Osteocyte (in vitro differentiated cells): ENCODE data around the gene ERCC6L2. TPM values are rescaled to one million over a fixed set of nuclear protein-coding genes. Genes with fewer than 3 reads are reported as not detected.

ENCODE experiments used
- DNase-seq: peaks from one replicate; pipeline ENCODE4 v3.0.0; 2021; ENCODE audit warnings: mixed read lengths; ENCODE audit not compliant: unreplicated experiment; ENCODE audit errors: extremely low spot score
- H3K27ac Mint-ChIP-seq: one replicate; pipeline ENCODE4 v1.8.0; 2021; ENCODE audit warnings: mild to moderate bottlenecking, mixed read lengths; ENCODE audit not compliant: unreplicated experiment
- H3K27me3 Mint-ChIP-seq: one replicate; pipeline ENCODE4 v1.8.0; 2021; ENCODE audit warnings: mixed read lengths; ENCODE audit not compliant: unreplicated experiment
- H3K36me3 Mint-ChIP-seq: one replicate; pipeline ENCODE4 v1.8.0; 2021; ENCODE audit warnings: mixed read lengths; ENCODE audit not compliant: unreplicated experiment
- H3K4me1 Mint-ChIP-seq: one replicate; pipeline ENCODE4 v1.8.0; 2021; ENCODE audit warnings: mixed read lengths; ENCODE audit not compliant: unreplicated experiment
- H3K4me3 Mint-ChIP-seq: one replicate; pipeline ENCODE4 v1.8.0; 2021; ENCODE audit warnings: mild to moderate bottlenecking, moderate library complexity, mixed read lengths; ENCODE audit not compliant: unreplicated experiment
- H3K9me3 Mint-ChIP-seq: one replicate; pipeline ENCODE4 v1.8.0; 2021; ENCODE audit warnings: mixed read lengths; ENCODE audit not compliant: unreplicated experiment
- CTCF ChIP-seq: fragments of 200-600 bp; sonication (generic); IDR thresholded peaks from 2 replicates; pipeline ENCODE4 v1.5.0; 2021; ENCODE audit warnings: antibody characterized with exemption, mild to moderate bottlenecking, moderate library complexity
- total RNA-seq: library from RNA; stranded (reverse); gene quantifications from 2 replicates; pipeline ENCODE4 v1.2.1, GENCODE V29; 2021

Gene ERCC6L2
- total RNA-seq, 1 donor from 2014 or later, result 50.5 TPM

GRCh38 chr9:95912773-95913172 is 37.3 kb downstream of the ERCC6L2 start:
- Mint-ChIP-seq H3K9me3 (no peaks in the 10 kb centered on the region), H3K27me3 (no peaks in the 10 kb centered on the region), H3K36me3 (peaks cover 43% of the 10 kb centered on the region), H3K27ac (no peak overlapping the region), H3K4me3 (no peak overlapping the region), H3K4me1 (no peaks in the 10 kb centered on the region)
- TF ChIP-seq CTCF, result no peak
- no peak for DNase-seq

- Mint-ChIP-seq H3K4me1 (no peaks in the 10 kb centered on the region), H3K9me3 (no peaks in the 10 kb centered on the region), H3K27ac (no peak overlapping the region), H3K27me3 (no peaks in the 10 kb centered on the region), H3K4me3 (no peak overlapping the region), H3K36me3 (peaks cover 39% of the 10 kb centered on the region)
- DNase-seq, result no peak
- TF ChIP-seq CTCF, result no peak
These were observed 44.5 kb downstream of the ERCC6L2 start for GRCh38 chr9:95920017-95920416.

GRCh38 chr9:95923794-95924193 is 48.3 kb downstream of the ERCC6L2 start:
- H3K27ac Mint-ChIP-seq, result no peak overlapping the region

DNA sequence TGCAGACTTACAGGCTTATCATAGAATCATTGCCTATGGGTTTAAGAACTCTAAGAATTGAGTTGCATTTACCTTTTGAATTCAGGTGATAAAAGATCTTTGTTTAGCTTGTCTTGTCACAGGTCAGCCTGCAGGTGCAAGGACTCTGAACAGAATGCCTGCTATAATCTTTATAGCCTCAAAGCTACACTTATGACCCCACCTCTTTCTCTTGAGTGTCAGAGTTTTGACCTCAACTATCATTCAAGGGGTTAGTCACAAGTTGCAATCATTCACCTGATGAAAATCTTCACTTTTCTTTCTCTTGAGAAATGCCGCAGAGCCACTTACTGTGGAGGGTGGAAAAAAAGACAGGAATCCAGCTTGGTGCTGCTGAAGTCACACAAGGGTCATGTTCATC is 49.5 kb downstream of the ERCC6L2 start:
- DNase-seq, result no peak
- Mint-ChIP-seq H3K4me1 (peaks cover 2% of the 10 kb centered on the region), H3K36me3 (peaks cover 40% of the 10 kb centered on the region), H3K27me3 (no peaks in the 10 kb centered on the region), H3K27ac (no peak overlapping the region), H3K9me3 (no peaks in the 10 kb centered on the region), H3K4me3 (no peak overlapping the region)
- no peak for TF ChIP-seq CTCF

More at GRCh38 chr9:95923794-95924193, 48.3 kb downstream of the ERCC6L2 start:
- H3K27me3 Mint-ChIP-seq, result no peaks in the 10 kb centered on the region
- H3K4me1 Mint-ChIP-seq, result peaks cover 2% of the 10 kb centered on the region
- no peak for TF ChIP-seq CTCF
- H3K4me3 Mint-ChIP-seq, result no peak overlapping the region
- no peak for DNase-seq
- H3K9me3 Mint-ChIP-seq, result no peaks in the 10 kb centered on the region
- peaks cover 35% of the 10 kb centered on the region for H3K36me3 Mint-ChIP-seq

- TF ChIP-seq CTCF, result no peak
- Mint-ChIP-seq H3K4me1 (peaks cover 2% of the 10 kb centered on the region), H3K4me3 (no peak overlapping the region), H3K27me3 (no peaks in the 10 kb centered on the region), H3K9me3 (no peaks in the 10 kb centered on the region), H3K36me3 (peaks cover 53% of the 10 kb centered on the region), H3K27ac (no peak overlapping the region)
- no peak for DNase-seq
These were observed 51.9 kb downstream of the ERCC6L2 start for GRCh38 chr9:95927271-95928004.
